SU-DHL-6 (cell line): Measurements from ENCODE around the gene GULP1.

Source experiments
- H2AFZ ChIP-seq: fragments of 200-600 bp; sonication (generic); 2 replicates; pipeline ENCODE4 v1.6.1; 2014; ENCODE audit warnings: low read depth, mild to moderate bottlenecking, moderate library complexity, mixed read lengths, antibody characterized with exemption, low read length; ENCODE audit not compliant: severe bottlenecking
- H3F3A ChIP-seq: fragments of 200-600 bp; shearing (Covaris generic); 2 replicates; pipeline ENCODE4 v1.6.0; 2016; ENCODE audit warnings: antibody characterized with exemption, mild to moderate bottlenecking; ENCODE audit not compliant: insufficient read depth
- H3K27ac ChIP-seq: fragments of 200-600 bp; sonication (generic); 2 replicates; pipeline ENCODE4 v1.5.1; 2016; ENCODE audit warnings: low read depth, mild to moderate bottlenecking, low read length, moderate library complexity, mixed read lengths
- H3K27me3 ChIP-seq: fragments of 200-600 bp; sonication (generic), shearing (Covaris generic); 2 replicates; pipeline ENCODE4 v1.6.0; 2014; ENCODE audit warnings: mild to moderate bottlenecking, low read length
- H3K36me3 ChIP-seq: fragments of 200-600 bp; sonication (generic); 2 replicates; pipeline ENCODE4 v1.6.1; 2014; ENCODE audit warnings: mild to moderate bottlenecking, low read length, mixed read lengths
- H3K4me2 ChIP-seq: fragments of 300-600, 200-600 bp; shearing (Covaris generic), sonication (generic); 2 replicates; pipeline ENCODE4 v1.6.0; 2014; ENCODE audit warnings: low read length, low read depth, mild to moderate bottlenecking; ENCODE audit not compliant: poor library complexity, severe bottlenecking
- H3K4me3 ChIP-seq: fragments of 200-600 bp; sonication (generic); 2 replicates; pipeline ENCODE4 v1.5.1; 2014; ENCODE audit warnings: antibody characterized with exemption, low read length, mild to moderate bottlenecking, mixed read lengths; ENCODE audit not compliant: insufficient read depth, poor library complexity, severe bottlenecking
- H3K79me2 ChIP-seq: fragments of 200-600 bp; sonication (generic); 2 replicates; pipeline ENCODE4 v1.6.1; 2014; ENCODE audit warnings: mild to moderate bottlenecking, low read length, moderate library complexity; ENCODE audit not compliant: insufficient read depth
- H3K9ac ChIP-seq: fragments of 200-600 bp; sonication (generic); 2 replicates; pipeline ENCODE4 v1.7.0; 2014; ENCODE audit warnings: mild to moderate bottlenecking, low read length
- H3K9me2 ChIP-seq: fragments of 200-600 bp; sonication (generic); replicated peaks from 2 replicates; pipeline ENCODE4 v1.6.1; 2014; ENCODE audit warnings: low read length; ENCODE audit not compliant: insufficient read depth
- H3K9me3 ChIP-seq: fragments of 200-600 bp; sonication (generic); 2 replicates; pipeline ENCODE4 v1.6.1; 2014; ENCODE audit warnings: low read length, mixed read lengths; ENCODE audit not compliant: insufficient read depth
- H4K20me1 ChIP-seq: fragments of 200-600 bp; sonication (generic); 2 replicates; pipeline ENCODE4 v1.6.1; 2014; ENCODE audit warnings: low read depth, mild to moderate bottlenecking, antibody characterized with exemption, low read length, moderate library complexity, mixed read lengths
- CTCF ChIP-seq: fragments of 200-600 bp; sonication (generic); IDR thresholded peaks from one replicate; pipeline ENCODE4 v1.5.1; 2017; ENCODE audit warnings: antibody characterized with exemption, mild to moderate bottlenecking, low read length, moderate library complexity; ENCODE audit not compliant: insufficient read depth, poor library complexity, severe bottlenecking
- EZH2phosphoT487 ChIP-seq: fragments of 200-600 bp; sonication (generic), shearing (Covaris generic); conservative IDR thresholded peaks from 2 replicates; pipeline ENCODE4 v1.6.1; 2018; ENCODE audit warnings: mild to moderate bottlenecking, antibody characterized with exemption, low read length, moderate library complexity, mixed read lengths

The GULP1 gene

GRCh38 chr2:188327518-188328213 is 36.0 kb downstream of the GULP1 start:
- no peak for TF ChIP-seq CTCF
- TF ChIP-seq EZH2phosphoT487, result no peak
- Histone ChIP-seq H3K9me3 (no peaks in the 10 kb centered on the region), H3K36me3 (no peaks in the 10 kb centered on the region), H3K9me2 (no peaks in the 10 kb centered on the region), H3K9ac (no peak overlapping the region), H3K4me3 (no peak overlapping the region), H3K27me3 (no peaks in the 10 kb centered on the region), H3K79me2 (no peaks in the 10 kb centered on the region), H4K20me1 (no peaks in the 10 kb centered on the region), H3K4me2 (no peak overlapping the region), H2AFZ (no peak overlapping the region), H3K27ac (no peak overlapping the region), H3F3A (no peaks in the 10 kb centered on the region)

- H3K9me3 ChIP-seq, result no peaks in the 10 kb centered on the region
- H3F3A ChIP-seq, result no peaks in the 10 kb centered on the region
- no peaks in the 10 kb centered on the region for H3K79me2 ChIP-seq
- no peaks in the 10 kb centered on the region for H4K20me1 ChIP-seq
- no peak overlapping the region for H3K9ac ChIP-seq
- no peaks in the 10 kb centered on the region for H3K36me3 ChIP-seq
- H3K27ac ChIP-seq, result no peak overlapping the region
- H2AFZ ChIP-seq, result no peak overlapping the region
- H3K9me2 ChIP-seq, result no peaks in the 10 kb centered on the region
- TF ChIP-seq CTCF, result no peak
- TF ChIP-seq EZH2phosphoT487, result no peak
- H3K4me3 ChIP-seq, result no peak overlapping the region
- no peaks in the 10 kb centered on the region for H3K27me3 ChIP-seq
- H3K4me2 ChIP-seq, result no peak overlapping the region
Observed at GRCh38 chr2:188328419-188328818, 36.7 kb downstream of the GULP1 start.

- Histone ChIP-seq H3K9me3 (no peaks in the 10 kb centered on the region), H3K27me3 (no peaks in the 10 kb centered on the region), H3K9ac (no peak overlapping the region), H3K79me2 (no peaks in the 10 kb centered on the region), H3K27ac (no peak overlapping the region), H4K20me1 (no peaks in the 10 kb centered on the region), H3F3A (no peaks in the 10 kb centered on the region), H3K9me2 (no peaks in the 10 kb centered on the region), H2AFZ (no peak overlapping the region), H3K4me3 (no peak overlapping the region), H3K4me2 (no peak overlapping the region), H3K36me3 (no peaks in the 10 kb centered on the region)
- TF ChIP-seq CTCF, result no peak
- TF ChIP-seq EZH2phosphoT487, result no peak
Observed at GRCh38 chr2:188330316-188331053, 38.8 kb downstream of the GULP1 start.
